T-helper 17 cell (primary cell): ENCODE results near the gene GAK. TPM values are rescaled to one million over a fixed set of nuclear protein-coding genes. Genes with fewer than 3 reads are reported as not detected.

Source experiments
- ATAC-seq: fragments of 150-1000 bp; cut with Tn5 transposase; 2 replicates; pipeline ENCODE4 v1.10.0; 2021; ENCODE audit warnings: mild to moderate bottlenecking, moderate library complexity
- DNase-seq, 3 donors: peaks; one replicate each; pipeline versions ENCODE4 v3.0.0 to v3.0.0-alpha.2; 2020 to 2021
- H3K9me3 ChIP-seq: one replicate; pipeline ENCODE4 v1.7.0; 2013; ENCODE audit warnings: low read length, mild to moderate bottlenecking; ENCODE audit not compliant: control insufficient read depth, poor library complexity, severe bottlenecking
- H3K27ac Mint-ChIP-seq: one replicate; pipeline ENCODE4 v1.8.0; 2022; ENCODE audit warnings: mild to moderate bottlenecking, moderate library complexity, mixed read lengths
- H3K27me3 Mint-ChIP-seq: one replicate; pipeline ENCODE4 v1.8.0; 2022; ENCODE audit warnings: mixed read lengths
- H3K36me3 Mint-ChIP-seq: one replicate; pipeline ENCODE4 v1.8.0; 2022; ENCODE audit warnings: low read depth, mixed read lengths
- H3K4me1 Mint-ChIP-seq: one replicate; pipeline ENCODE4 v1.8.0; 2022; ENCODE audit warnings: mild to moderate bottlenecking, mixed read lengths
- H3K4me3 Mint-ChIP-seq: one replicate; pipeline ENCODE4 v1.8.0; 2022; ENCODE audit warnings: mild to moderate bottlenecking, moderate library complexity, mixed read lengths
- total RNA-seq, 4 donors: library from RNA in 2 of 4; stranded (reverse) in 2 of 4; gene quantifications; one replicate each; pipeline ENCODE4 v1.2.3 and lab custom pipeline; 2022 to 2026

GAK gene
- total RNA-seq, 2 donors from 2014 or later, result 192 to 215 TPM

GRCh38 chr4:952881-953573 is 20.9 kb upstream of the GAK start:
- ATAC-seq, result no peak
- H3K27ac Mint-ChIP-seq, result no peak overlapping the region

GRCh38 chr4:951594-952468 is 19.7 kb upstream of the GAK start:
- DNase-seq (no peak), ATAC-seq (no peak)
- no peaks in the 10 kb centered on the region for H3K27me3 Mint-ChIP-seq
- no peaks in the 10 kb centered on the region for H3K9me3 ChIP-seq
- H3K27ac Mint-ChIP-seq, result no peak overlapping the region
- H3K4me1 Mint-ChIP-seq, result peaks cover 5% of the 10 kb centered on the region
- no peak overlapping the region for H3K4me3 Mint-ChIP-seq
- H3K36me3 Mint-ChIP-seq, result no peaks in the 10 kb centered on the region

More at GRCh38 chr4:952881-953573, 20.9 kb upstream of the GAK start:
- no peaks in the 10 kb centered on the region for H3K27me3 Mint-ChIP-seq
- no peak overlapping the region for H3K4me3 Mint-ChIP-seq
- no peaks in the 10 kb centered on the region for H3K36me3 Mint-ChIP-seq
- H3K9me3 ChIP-seq, result no peaks in the 10 kb centered on the region
- DNase-seq, result no peak
- H3K4me1 Mint-ChIP-seq, result peaks cover 3% of the 10 kb centered on the region

GRCh38 chr4:951186-951585 is 19.1 kb upstream of the GAK start:
- H3K4me3 Mint-ChIP-seq, result no peak overlapping the region
- H3K4me1 Mint-ChIP-seq, result peaks cover 4% of the 10 kb centered on the region

GRCh38 chr4:950136-951020 is 18.3 kb upstream of the GAK start:
- peak in 1 of 3 donors; percentile 7 for DNase-seq
- Mint-ChIP-seq H3K4me3 (no peak overlapping the region), H3K27me3 (no peaks in the 10 kb centered on the region), H3K4me1 (peaks cover 9% of the 10 kb centered on the region), H3K27ac (no peak overlapping the region), H3K36me3 (no peaks in the 10 kb centered on the region)
- H3K9me3 ChIP-seq, result no peaks in the 10 kb centered on the region
- no peak for ATAC-seq

More at GRCh38 chr4:951186-951585, 19.1 kb upstream of the GAK start:
- no peaks in the 10 kb centered on the region for H3K9me3 ChIP-seq
- DNase-seq (no peak), ATAC-seq (no peak)
- no peak overlapping the region for H3K27ac Mint-ChIP-seq
- H3K27me3 Mint-ChIP-seq, result no peaks in the 10 kb centered on the region
- H3K36me3 Mint-ChIP-seq, result no peaks in the 10 kb centered on the region

- H3K36me3 Mint-ChIP-seq, result no peaks in the 10 kb centered on the region
- no peaks in the 10 kb centered on the region for H3K27me3 Mint-ChIP-seq
- no peak overlapping the region for H3K27ac Mint-ChIP-seq
- no peaks in the 10 kb centered on the region for H3K9me3 ChIP-seq
- ATAC-seq, result no peak
- peaks cover 9% of the 10 kb centered on the region for H3K4me1 Mint-ChIP-seq
- H3K4me3 Mint-ChIP-seq, result no peak overlapping the region
- no peak for DNase-seq
These were observed 17.5 kb upstream of the GAK start for GRCh38 chr4:949656-950055.

- no peaks in the 10 kb centered on the region for H3K27me3 Mint-ChIP-seq
- DNase-seq, result no peak
- no peak for ATAC-seq
- H3K4me1 Mint-ChIP-seq, result peaks cover 9% of the 10 kb centered on the region
- no peaks in the 10 kb centered on the region for H3K36me3 Mint-ChIP-seq
- H3K9me3 ChIP-seq, result no peaks in the 10 kb centered on the region
- H3K4me3 Mint-ChIP-seq, result no peak overlapping the region
- no peak overlapping the region for H3K27ac Mint-ChIP-seq
These were observed 16.8 kb upstream of the GAK start for GRCh38 chr4:948936-949300.

- ATAC-seq (no peak), DNase-seq (no peak)
- no peaks in the 10 kb centered on the region for H3K27me3 Mint-ChIP-seq
These were observed 16.2 kb upstream of the GAK start for GRCh38 chr4:948101-948935.

GRCh38 chr4:947491-947971 is 15.4 kb upstream of the GAK start:
- Mint-ChIP-seq H3K36me3 (no peaks in the 10 kb centered on the region), H3K4me1 (peaks cover 11% of the 10 kb centered on the region)
- ATAC-seq, result no peak

More at GRCh38 chr4:948101-948935, 16.2 kb upstream of the GAK start:
- no peak overlapping the region for H3K27ac Mint-ChIP-seq
- H3K4me1 Mint-ChIP-seq, result peaks cover 9% of the 10 kb centered on the region
- H3K9me3 ChIP-seq, result no peaks in the 10 kb centered on the region
- no peaks in the 10 kb centered on the region for H3K36me3 Mint-ChIP-seq
- H3K4me3 Mint-ChIP-seq, result no peak overlapping the region

GRCh38 chr4:946517-947471 is 14.7 kb upstream of the GAK start:
- Mint-ChIP-seq H3K27me3 (no peaks in the 10 kb centered on the region), H3K4me3 (no peak overlapping the region), H3K27ac (no peak overlapping the region), H3K4me1 (peaks cover 9% of the 10 kb centered on the region), H3K36me3 (no peaks in the 10 kb centered on the region)
- H3K9me3 ChIP-seq, result no peaks in the 10 kb centered on the region
- ATAC-seq, result no peak
- DNase-seq, result no peak

More at GRCh38 chr4:947491-947971, 15.4 kb upstream of the GAK start:
- no peak overlapping the region for H3K27ac Mint-ChIP-seq
- DNase-seq, result peak in 1 of 3 donors; percentile 6
- no peak overlapping the region for H3K4me3 Mint-ChIP-seq
- no peaks in the 10 kb centered on the region for H3K9me3 ChIP-seq
- H3K27me3 Mint-ChIP-seq, result no peaks in the 10 kb centered on the region

GRCh38 chr4:946103-946450 is 14.0 kb upstream of the GAK start:
- no peaks in the 10 kb centered on the region for H3K9me3 ChIP-seq
- peaks cover 9% of the 10 kb centered on the region for H3K4me1 Mint-ChIP-seq
- no peak for ATAC-seq
- no peak overlapping the region for H3K4me3 Mint-ChIP-seq
- DNase-seq, result no peak
- H3K27ac Mint-ChIP-seq, result no peak overlapping the region
- no peaks in the 10 kb centered on the region for H3K36me3 Mint-ChIP-seq
- H3K27me3 Mint-ChIP-seq, result no peaks in the 10 kb centered on the region

- no peaks in the 10 kb centered on the region for H3K36me3 Mint-ChIP-seq
- H3K9me3 ChIP-seq, result no peaks in the 10 kb centered on the region
- peaks cover 9% of the 10 kb centered on the region for H3K4me1 Mint-ChIP-seq
- peak overlapping the region; percentile 39 for H3K27ac Mint-ChIP-seq
- ATAC-seq, result no peak
- no peak for DNase-seq
- H3K27me3 Mint-ChIP-seq, result no peaks in the 10 kb centered on the region
- no peak overlapping the region for H3K4me3 Mint-ChIP-seq
These were observed 13.4 kb upstream of the GAK start for GRCh38 chr4:945274-946102.
